Mesodermal cell (in vitro differentiated cells): ENCODE results near the gene CCDC183.
"Not testable (repeated sequence)": the region's sequence is repeated elsewhere in the genome, so short reads cannot be mapped to it uniquely, and the experiment has no call there.

Source experiments
- H3K27ac ChIP-seq: 2 replicates; pipeline ENCODE4 v1.7.0; 2013; ENCODE audit warnings: mild to moderate bottlenecking, low read depth, low read length, moderate library complexity; ENCODE audit not compliant: severe bottlenecking
- H3K36me3 ChIP-seq: 2 replicates; pipeline ENCODE4 v1.7.1; 2013; ENCODE audit warnings: mild to moderate bottlenecking, low read length, moderate library complexity; ENCODE audit not compliant: control insufficient read depth, insufficient read depth
- H3K4me1 ChIP-seq: one replicate; pipeline ENCODE4 v1.7.1; 2013; ENCODE audit warnings: mild to moderate bottlenecking, low read length; ENCODE audit not compliant: insufficient read depth, control insufficient read depth, poor library complexity, severe bottlenecking
- H3K4me3 ChIP-seq: 2 replicates; pipeline ENCODE4 v1.7.0; 2013; ENCODE audit warnings: low read length, control low read depth, mild to moderate bottlenecking; ENCODE audit not compliant: insufficient read depth, poor library complexity, severe bottlenecking; ENCODE audit errors: extremely low read depth
- H3K9me3 ChIP-seq: 2 replicates; pipeline ENCODE4 v1.7.1; 2013; ENCODE audit warnings: mild to moderate bottlenecking, low read length, moderate library complexity; ENCODE audit not compliant: control insufficient read depth
- WGBS, 2 experiments: methylation state at CpG; one replicate each; pipeline ENCODE4 v1.1.5; 2013; ENCODE audit warnings: missing lambda C conversion rate in 2 of 2; ENCODE audit not compliant: insufficient coverage in 2 of 2; 5-methylcytosine and 5-hydroxymethylcytosine counted together

CCDC183 gene

GRCh38 chr9:136794281-136794999 lies 1.7 kb upstream of the CCDC183 start:
- Histone ChIP-seq H3K27ac (peak overlapping the region; percentile 69), H3K9me3 (no peaks in the 10 kb centered on the region), H3K36me3 (peaks cover 23% of the 10 kb centered on the region), H3K4me1 (peaks cover 46% of the 10 kb centered on the region), H3K4me3 (no peak overlapping the region)
- WGBS, 2 experiments: 94 to 99% methylated on average over 12 to 14 of the region's 14 CpGs

- H3K4me3 ChIP-seq: no peak overlapping the region
- WGBS, 2 experiments: 88 to 90% methylated on average over 3 to 6 of the region's 6 CpGs
- peaks cover 40% of the 10 kb centered on the region for H3K4me1 ChIP-seq
- peak overlapping the region; percentile 69 for H3K27ac ChIP-seq
- H3K36me3 ChIP-seq: peaks cover 23% of the 10 kb centered on the region
- H3K9me3 ChIP-seq: no peaks in the 10 kb centered on the region
Measured at GRCh38 chr9:136795000-136795348, 1.2 kb upstream of the CCDC183 start.

GRCh38 chr9:136796775-136797347 lies 723 bp downstream of the CCDC183 start:
- H3K4me3 ChIP-seq, H3K9me3 ChIP-seq: not testable (repeated sequence)
- Histone ChIP-seq H3K36me3 (peaks cover 23% of the 10 kb centered on the region), H3K4me1 (peaks cover 41% of the 10 kb centered on the region), H3K27ac (peak overlapping the region; percentile 94)
- 22 to 45% methylated on average over 4 to 5 of the region's 10 CpGs for WGBS, 2 experiments

GRCh38 chr9:136798708-136799078 lies 2.6 kb downstream of the CCDC183 start:
- Histone ChIP-seq H3K36me3 (peaks cover 10% of the 10 kb centered on the region), H3K27ac (no peak overlapping the region), H3K4me3 (peak overlapping the region; percentile 55), H3K4me1 (peaks cover 38% of the 10 kb centered on the region), H3K9me3 (no peaks in the 10 kb centered on the region)
- WGBS, 2 experiments: 83 to 96% methylated on average over 3 of the region's 6 CpGs

GRCh38 chr9:136799079-136799853 lies 3.1 kb downstream of the CCDC183 start:
- H3K36me3 ChIP-seq: peaks cover 7% of the 10 kb centered on the region
- peak overlapping the region; percentile 55 for H3K4me3 ChIP-seq
- peaks cover 36% of the 10 kb centered on the region for H3K4me1 ChIP-seq
- no peaks in the 10 kb centered on the region for H3K9me3 ChIP-seq
- H3K27ac ChIP-seq: no peak overlapping the region
- 63 to 64% methylated on average over 30 to 33 of the region's 35 CpGs for WGBS, 2 experiments

- Histone ChIP-seq H3K36me3 (peaks cover 4% of the 10 kb centered on the region), H3K9me3 (no peaks in the 10 kb centered on the region), H3K4me1 (peaks cover 29% of the 10 kb centered on the region), H3K4me3 (peak overlapping the region; percentile 55), H3K27ac (peak overlapping the region; percentile 45)
- 1 to 2% methylated on average over 44 to 52 of the region's 63 CpGs for WGBS, 2 experiments
Measured at GRCh38 chr9:136799854-136800657, 3.9 kb downstream of the CCDC183 start.

- Histone ChIP-seq H3K4me3 (no peak overlapping the region), H3K27ac (no peak overlapping the region), H3K9me3 (no peaks in the 10 kb centered on the region), H3K4me1 (peaks cover 24% of the 10 kb centered on the region), H3K36me3 (peaks cover 9% of the 10 kb centered on the region)
- WGBS, 2 experiments: 81 to 87% methylated on average over 4 to 5 of the region's 6 CpGs
Measured at GRCh38 chr9:136802321-136802720, 6.2 kb downstream of the CCDC183 start.

GRCh38 chr9:136803009-136803550 lies 6.9 kb downstream of the CCDC183 start:
- H3K36me3 ChIP-seq, H3K4me3 ChIP-seq, H3K27ac ChIP-seq, H3K9me3 ChIP-seq: not testable (repeated sequence)
- WGBS, 2 experiments: 98 to 100% methylated on average over 2 to 4 of the region's 9 CpGs
- H3K4me1 ChIP-seq: peaks cover 18% of the 10 kb centered on the region

- WGBS, 2 experiments: 93 to 94% methylated on average over 22 of the region's 22 CpGs
- H3K36me3 ChIP-seq: peaks cover 9% of the 10 kb centered on the region
Measured at GRCh38 chr9:136803551-136804508, 7.7 kb downstream of the CCDC183 start.

More at GRCh38 chr9:136803551-136804508, 7.7 kb downstream of the CCDC183 start:
- H3K4me3 ChIP-seq: no peak overlapping the region
- peaks cover 18% of the 10 kb centered on the region for H3K4me1 ChIP-seq
- no peak overlapping the region for H3K27ac ChIP-seq
- H3K9me3 ChIP-seq: no peaks in the 10 kb centered on the region
